GM12874 (cell line): ENCODE measurements around the gene SDS.

Source experiments
- CTCF ChIP-seq: IDR thresholded peaks from 2 replicates; pipeline ENCODE4 v1.5.1; 2011; ENCODE audit warnings: low read depth, mild to moderate bottlenecking, control low read depth, low read length, moderate library complexity; ENCODE audit not compliant: insufficient read depth

SDS gene

GRCh38 chr12:113416091-113416754, 12.5 kb upstream of the SDS start:
- TF ChIP-seq CTCF, result no peak

- TF ChIP-seq CTCF, result no peak
Observed at GRCh38 chr12:113414519-113415038, 10.9 kb upstream of the SDS start.

GRCh38 chr12:113413488-113413939, 9.8 kb upstream of the SDS start:
- TF ChIP-seq CTCF, result no peak

GRCh38 chr12:113409462-113410124, 5.9 kb upstream of the SDS start:
- TF ChIP-seq CTCF, result no peak

GRCh38 chr12:113408756-113409298, 5.1 kb upstream of the SDS start:
- no peak for TF ChIP-seq CTCF

GRCh38 chr12:113407931-113408600, 4.4 kb upstream of the SDS start:
- no peak for TF ChIP-seq CTCF

GRCh38 chr12:113405694-113406093, 2.0 kb upstream of the SDS start:
- no peak for TF ChIP-seq CTCF
